Lung (tissue), 12 donors: ENCODE results near the gene CAMKMT. TPM values are rescaled to one million over a fixed set of nuclear protein-coding genes. Genes with fewer than 3 reads are reported as not detected.
A peak's percentile ranks its signal among the peaks of the same experiment; 100 is the strongest.

Source experiments
- ATAC-seq: fragments of 200-7000 bp; cut with Tn5 transposase; one replicate; pipeline ENCODE4 v1.9.1; 2020; ENCODE audit warnings: moderate number of reproducible peaks; ENCODE audit not compliant: insufficient read depth, low FRiP score
- DNase-seq, 3 donors: peaks; one replicate each; pipeline ENCODE4 v3.0.0-alpha.2; 2013 to 2017
- H3K27ac ChIP-seq, 2 donors: one replicate each; pipeline ENCODE4 v1.5.1; 2013; ENCODE audit warnings: mild to moderate bottlenecking in 2 of 2, moderate library complexity in 2 of 2, control low read depth in 1 of 2, inconsistent platforms in 1 of 2, low read depth in 1 of 2, low read length in 1 of 2
- H3K27me3 ChIP-seq, 3 donors: one replicate each; pipeline ENCODE4 v1.5.1; 2013; ENCODE audit warnings: low read length in 2 of 3; ENCODE audit not compliant: control insufficient read depth in 3 of 3, insufficient read depth in 3 of 3
- H3K36me3 ChIP-seq, 4 donors: one replicate each; pipeline ENCODE4 v1.5.1; 2013; ENCODE audit warnings: low read length in 4 of 4, mild to moderate bottlenecking in 1 of 4, moderate library complexity in 1 of 4; ENCODE audit not compliant: control insufficient read depth in 4 of 4, insufficient read depth in 4 of 4
- H3K4me1 ChIP-seq, 5 donors: one replicate each; pipeline ENCODE4 v1.5.1; 2013; ENCODE audit warnings: low read length in 5 of 5, mild to moderate bottlenecking in 2 of 5, moderate library complexity in 1 of 5; ENCODE audit not compliant: control insufficient read depth in 5 of 5, insufficient read depth in 5 of 5
- H3K4me3 ChIP-seq: one replicate; pipeline ENCODE4 v1.5.1; 2013; ENCODE audit warnings: mild to moderate bottlenecking, control low read depth, moderate library complexity
- H3K9ac ChIP-seq, 2 donors: one replicate each; pipeline ENCODE4 v1.5.1; 2013; ENCODE audit warnings: low read length in 2 of 2, control low read depth in 1 of 2; ENCODE audit not compliant: insufficient read depth in 1 of 2
- H3K9me3 ChIP-seq, 4 donors: one replicate each; pipeline ENCODE4 v1.5.1; 2013; ENCODE audit warnings: low read length in 3 of 4, mild to moderate bottlenecking in 1 of 4, moderate library complexity in 1 of 4; ENCODE audit not compliant: control insufficient read depth in 4 of 4, insufficient read depth in 3 of 4
- WGBS, 2 donors: extraction: QIAGEN DNeasy Blood & Tissue Kit; methylation state at CpG; one replicate each; pipeline ENCODE4 v1.1.7; 2013; 5-methylcytosine and 5-hydroxymethylcytosine counted together
- polyA plus RNA-seq, 2 donors: library from polyadenylated mRNA; stranded (reverse); fragments of 200-250 nt; gene quantifications; one replicate each; pipeline ENCODE4 v1.2.1, GENCODE V29; 2013
- total RNA-seq, 2 donors: library from RNA; depleted of rRNA in 1 of 2; stranded (reverse); fragments of >200 nt in 1 of 2; gene quantifications; one replicate each; pipeline ENCODE4 v1.2.1, GENCODE V29; 2014 to 2021
- TF ChIP-seq, protein P1 (sequence below): IDR thresholded peaks from 2 replicates; pipeline ENCODE4 v1.5.1; 2012; ENCODE audit warnings: mild to moderate bottlenecking; ENCODE audit errors: control extremely low read depth, extremely low read depth
- donor health status: control.
- donor health status: control.
- donor health status: Bipolar disorder and iron deficiency.
- donor health status: healthy.
- donor health status: DM: yes; HTN: yes; CAD: no.

CAMKMT gene
- total and polyA plus RNA-seq, 4 donors, result 3.6 to 19.7 (median 8.4) TPM

DNA sequence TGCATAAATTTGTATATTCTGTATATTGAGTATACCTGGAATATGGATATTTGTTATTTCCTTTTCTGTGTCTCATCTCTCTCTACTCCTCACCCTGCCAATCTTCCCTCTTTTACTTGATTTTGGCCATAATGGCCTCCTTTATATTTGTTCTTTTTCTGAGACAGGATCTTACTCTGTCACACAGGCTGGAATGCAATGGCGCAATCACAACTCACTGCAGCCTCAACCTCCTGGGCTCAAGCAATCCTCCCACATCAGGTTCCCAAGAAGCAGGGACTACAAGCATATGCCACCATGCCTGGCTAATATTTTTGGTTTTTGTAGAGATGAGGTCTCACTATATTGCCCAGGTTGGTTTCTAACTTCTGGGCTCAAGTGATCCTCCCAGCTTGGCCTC is 30.9 kb upstream of the CAMKMT start:
- Histone ChIP-seq H3K36me3 (peaks cover 22 to 30% (median 22%) of the 10 kb centered on the region in 4 donors), H3K4me1 (peaks cover 0 to 5% (median 2%) of the 10 kb centered on the region in 5 donors), H3K4me3 (no peak overlapping the region), H3K27me3 (peaks cover 0 to 2% (median 0%) of the 10 kb centered on the region in 3 donors), H3K27ac (no peak overlapping the region), H3K9me3 (no peaks in the 10 kb centered on the region), H3K9ac (no peak overlapping the region)
- WGBS, 2 donors, result 95 to 97% methylated on average over 1 of the region's 1 CpG
- ATAC-seq, result no peak
- TF ChIP-seq, protein P1, sequence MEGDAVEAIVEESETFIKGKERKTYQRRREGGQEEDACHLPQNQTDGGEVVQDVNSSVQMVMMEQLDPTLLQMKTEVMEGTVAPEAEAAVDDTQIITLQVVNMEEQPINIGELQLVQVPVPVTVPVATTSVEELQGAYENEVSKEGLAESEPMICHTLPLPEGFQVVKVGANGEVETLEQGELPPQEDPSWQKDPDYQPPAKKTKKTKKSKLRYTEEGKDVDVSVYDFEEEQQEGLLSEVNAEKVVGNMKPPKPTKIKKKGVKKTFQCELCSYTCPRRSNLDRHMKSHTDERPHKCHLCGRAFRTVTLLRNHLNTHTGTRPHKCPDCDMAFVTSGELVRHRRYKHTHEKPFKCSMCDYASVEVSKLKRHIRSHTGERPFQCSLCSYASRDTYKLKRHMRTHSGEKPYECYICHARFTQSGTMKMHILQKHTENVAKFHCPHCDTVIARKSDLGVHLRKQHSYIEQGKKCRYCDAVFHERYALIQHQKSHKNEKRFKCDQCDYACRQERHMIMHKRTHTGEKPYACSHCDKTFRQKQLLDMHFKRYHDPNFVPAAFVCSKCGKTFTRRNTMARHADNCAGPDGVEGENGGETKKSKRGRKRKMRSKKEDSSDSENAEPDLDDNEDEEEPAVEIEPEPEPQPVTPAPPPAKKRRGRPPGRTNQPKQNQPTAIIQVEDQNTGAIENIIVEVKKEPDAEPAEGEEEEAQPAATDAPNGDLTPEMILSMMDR, result no peak
- DNase-seq, result peak in 1 of 3 donors; percentile 12

DNA sequence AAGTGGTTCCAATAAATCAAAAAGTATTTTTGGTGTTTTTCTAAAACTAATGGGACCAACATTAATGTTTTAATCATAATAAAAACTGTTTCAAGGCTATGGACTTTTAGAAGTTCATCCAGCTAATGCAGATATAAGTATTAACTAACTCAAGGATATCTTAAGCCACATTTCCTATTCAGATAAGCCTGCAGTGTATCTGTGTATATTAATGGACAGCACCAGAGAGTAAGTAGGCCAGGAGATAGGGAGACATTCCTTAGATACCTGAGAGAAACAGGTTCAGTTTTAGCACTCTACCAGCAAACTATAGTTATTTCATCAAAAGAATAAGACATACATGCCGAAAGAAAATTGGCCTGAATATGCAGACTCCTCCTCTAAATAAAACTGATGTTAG is 27.8 kb upstream of the CAMKMT start:
- Histone ChIP-seq H3K9ac (no peak overlapping the region), H3K9me3 (no peaks in the 10 kb centered on the region), H3K27me3 (no peaks in the 10 kb centered on the region), H3K36me3 (peaks cover 16 to 44% (median 26%) of the 10 kb centered on the region in 4 donors), H3K4me1 (peaks cover 0 to 5% (median 2%) of the 10 kb centered on the region in 5 donors), H3K27ac (no peak overlapping the region), H3K4me3 (no peak overlapping the region)
- DNase-seq (no peak), ATAC-seq (no peak)
- TF ChIP-seq, protein P1, result no peak
- 76 to 81% methylated on average over 1 of the region's 1 CpG for WGBS, 2 donors

DNA sequence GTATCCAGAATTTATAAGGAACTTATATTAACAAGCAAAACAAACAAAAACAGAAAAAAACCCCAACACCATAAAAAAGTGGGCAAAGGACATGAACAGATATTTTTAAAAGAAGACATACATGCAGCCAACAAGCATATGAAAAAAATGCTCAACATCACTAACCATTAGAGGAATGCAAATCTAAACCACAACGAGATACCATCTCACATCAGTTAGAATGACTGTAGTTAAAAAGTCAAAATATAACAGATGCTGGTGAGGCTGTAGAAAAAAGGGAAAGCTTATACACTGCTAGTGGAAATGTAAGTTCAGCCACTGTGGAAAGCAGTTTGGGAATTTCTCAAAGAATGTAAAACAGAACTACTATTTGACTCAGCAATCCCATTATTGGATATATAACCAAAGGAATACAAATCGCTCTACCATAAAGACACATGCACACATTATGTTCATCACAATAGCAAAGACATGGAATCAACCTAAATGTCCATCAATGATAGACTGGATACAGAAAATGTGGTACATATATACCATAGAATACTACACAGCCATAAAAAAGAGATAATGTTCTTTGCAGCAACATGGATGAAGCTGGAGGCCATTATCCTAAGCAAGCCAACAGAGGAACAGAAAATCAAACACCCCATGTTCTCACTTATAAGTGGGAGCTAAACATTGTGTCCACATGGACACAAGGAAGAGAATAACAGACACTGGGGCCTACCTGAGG is 25.8 kb upstream of the CAMKMT start:
- Histone ChIP-seq H3K4me1 (peaks cover 0 to 5% (median 2%) of the 10 kb centered on the region in 5 donors), H3K9ac (no peak overlapping the region), H3K36me3 (peaks cover 14 to 50% (median 27%) of the 10 kb centered on the region in 4 donors), H3K27me3 (no peaks in the 10 kb centered on the region), H3K27ac (no peak overlapping the region), H3K9me3 (no peaks in the 10 kb centered on the region), H3K4me3 (no peak overlapping the region)
- 93 to 97% methylated on average over 2 of the region's 2 CpGs for WGBS, 2 donors
- TF ChIP-seq, protein P1, result no peak
- ATAC-seq (no peak), DNase-seq (no peak)
